Thymus (tissue), 11 donors: ENCODE measurements around the gene NLRP1. TPM values are rescaled to one million over a fixed set of nuclear protein-coding genes. Genes with fewer than 3 reads are reported as not detected.

Experiments used
- DNase-seq, 9 donors: peaks; one replicate each; pipeline ENCODE4 v3.0.0-alpha.2; 2013; ENCODE audit warnings: low spot score in 9 of 9, low read depth in 6 of 9, missing footprints in 1 of 9
- H3K27ac ChIP-seq, 2 donors: one replicate each; pipeline ENCODE4 v1.5.1; 2013; ENCODE audit warnings: control low read depth in 1 of 2, low read depth in 1 of 2, low read length in 1 of 2, mild to moderate bottlenecking in 1 of 2, moderate library complexity in 1 of 2
- H3K27me3 ChIP-seq, 2 donors: one replicate each; pipeline ENCODE4 v1.5.1; 2013; ENCODE audit warnings: low read length in 1 of 2; ENCODE audit not compliant: control insufficient read depth in 2 of 2, insufficient read depth in 1 of 2
- H3K36me3 ChIP-seq, 2 donors: one replicate each; pipeline ENCODE4 v1.5.1; 2013; ENCODE audit warnings: low read length in 1 of 2, mild to moderate bottlenecking in 1 of 2, moderate library complexity in 1 of 2; ENCODE audit not compliant: control insufficient read depth in 2 of 2, insufficient read depth in 2 of 2
- H3K4me1 ChIP-seq, 2 donors: one replicate each; pipeline ENCODE4 v1.5.1; 2013; ENCODE audit warnings: low read length in 2 of 2; ENCODE audit not compliant: control insufficient read depth in 2 of 2, insufficient read depth in 2 of 2
- H3K4me3 ChIP-seq, 2 donors: one replicate each; pipeline ENCODE4 v1.5.1; 2013; ENCODE audit warnings: low read length in 2 of 2, control low read depth in 1 of 2, mild to moderate bottlenecking in 1 of 2
- H3K9me3 ChIP-seq, 2 donors: one replicate each; pipeline ENCODE4 v1.5.1; 2013; ENCODE audit warnings: low read length in 1 of 2, mild to moderate bottlenecking in 1 of 2; ENCODE audit not compliant: control insufficient read depth in 2 of 2, insufficient read depth in 1 of 2
- WGBS: extraction: QIAGEN DNeasy Blood & Tissue Kit; methylation state at CpG from one replicate; pipeline ENCODE4 v1.1.7; 2013; 5-methylcytosine and 5-hydroxymethylcytosine counted together
- polyA plus RNA-seq: library from polyadenylated mRNA; stranded (reverse); fragments of 200-250 nt; gene quantifications from one replicate; pipeline ENCODE4 v1.2.3, GENCODE V29; 2013
- total RNA-seq: library from RNA; stranded (reverse); fragments of 120-200 nt; gene quantifications from one replicate; pipeline ENCODE4 v1.2.4, GENCODE V29; 2013
- donor health status: healthy.

The NLRP1 gene
- total and polyA plus RNA-seq, 2 donors = 32.2 to 102 TPM

- H3K27ac ChIP-seq = no peak overlapping the region
- 95% methylated on average over 2 of the region's 2 CpGs for WGBS
- H3K36me3 ChIP-seq = no peaks in the 10 kb centered on the region
- H3K27me3 ChIP-seq = no peaks in the 10 kb centered on the region
- no peak for DNase-seq
- H3K4me1 ChIP-seq = peaks cover 4 to 7% of the 10 kb centered on the region in 2 donors
- no peak overlapping the region for H3K4me3 ChIP-seq
- no peaks in the 10 kb centered on the region for H3K9me3 ChIP-seq
Measured at GRCh38 chr17:5565808-5566207, 18.5 kb downstream of the NLRP1 start.

GRCh38 chr17:5563456-5563855, 20.9 kb downstream of the NLRP1 start:
- peaks cover 3 to 5% of the 10 kb centered on the region in 2 donors for H3K36me3 ChIP-seq
- H3K27ac ChIP-seq = no peak overlapping the region
- peaks cover 4 to 7% of the 10 kb centered on the region in 2 donors for H3K4me1 ChIP-seq
- no peaks in the 10 kb centered on the region for H3K27me3 ChIP-seq
- WGBS = 97% methylated on average over 2 of the region's 2 CpGs
- no peak for DNase-seq
- H3K9me3 ChIP-seq = no peaks in the 10 kb centered on the region
- H3K4me3 ChIP-seq = no peak overlapping the region

- Histone ChIP-seq H3K4me1 (peaks cover 4 to 7% of the 10 kb centered on the region in 2 donors), H3K27me3 (no peaks in the 10 kb centered on the region), H3K27ac (no peak overlapping the region), H3K4me3 (no peak overlapping the region), H3K36me3 (peaks cover 3 to 5% of the 10 kb centered on the region in 2 donors), H3K9me3 (no peaks in the 10 kb centered on the region)
- peak in 4 of 9 donors; percentile 13 to 64 (median 25) for DNase-seq
- WGBS = 52% methylated on average over 6 of the region's 6 CpGs
Measured at GRCh38 chr17:5562661-5563360, 21.5 kb downstream of the NLRP1 start.

DNA sequence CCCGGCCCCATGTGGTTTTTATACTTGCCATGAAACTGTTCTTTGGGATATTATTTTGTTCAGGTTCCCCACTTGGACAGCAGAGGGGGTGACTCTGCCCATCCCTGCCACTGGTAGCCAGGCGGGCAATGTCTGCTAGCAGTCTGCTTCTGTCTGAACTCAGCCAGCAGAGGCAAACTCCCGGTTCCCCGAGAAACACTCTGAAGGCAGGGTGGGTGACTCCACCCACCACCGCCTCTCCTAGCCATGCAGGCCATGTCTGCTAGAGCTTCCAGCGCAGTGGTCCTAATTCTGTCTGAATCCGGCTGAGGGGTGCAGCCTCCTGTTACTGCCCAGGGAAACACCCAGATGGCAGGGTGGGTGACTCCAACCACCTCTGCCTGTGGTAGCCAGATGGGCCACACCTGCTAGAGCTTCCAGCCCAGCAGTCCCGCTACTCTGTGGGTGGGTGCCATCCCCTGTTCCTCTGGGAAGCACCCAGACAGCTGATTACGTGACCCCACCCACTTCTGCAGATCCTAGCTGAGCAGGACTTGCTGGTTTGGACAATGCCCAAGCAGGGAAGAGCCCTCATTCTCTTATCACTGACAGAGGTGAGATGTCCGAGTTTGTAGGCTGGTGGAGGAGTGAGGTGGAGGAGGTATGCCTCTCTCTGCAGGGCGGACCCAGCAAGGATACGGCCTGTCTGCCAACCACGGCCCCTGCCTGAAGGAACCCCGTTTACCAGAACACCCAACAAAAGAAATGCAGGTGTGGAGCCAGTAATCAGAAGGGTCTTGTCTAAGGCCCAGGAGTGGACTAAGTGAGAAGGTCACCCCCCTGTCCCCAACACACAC, 22.4 kb downstream of the NLRP1 start:
- WGBS = 97% methylated on average over 14 of the region's 14 CpGs
- Histone ChIP-seq H3K27ac (no peak overlapping the region), H3K36me3 (peaks cover 3 to 5% of the 10 kb centered on the region in 2 donors), H3K9me3 (no peaks in the 10 kb centered on the region), H3K4me3 (no peak overlapping the region), H3K27me3 (no peaks in the 10 kb centered on the region), H3K4me1 (peaks cover 4 to 7% of the 10 kb centered on the region in 2 donors)
- no peak for DNase-seq

DNA sequence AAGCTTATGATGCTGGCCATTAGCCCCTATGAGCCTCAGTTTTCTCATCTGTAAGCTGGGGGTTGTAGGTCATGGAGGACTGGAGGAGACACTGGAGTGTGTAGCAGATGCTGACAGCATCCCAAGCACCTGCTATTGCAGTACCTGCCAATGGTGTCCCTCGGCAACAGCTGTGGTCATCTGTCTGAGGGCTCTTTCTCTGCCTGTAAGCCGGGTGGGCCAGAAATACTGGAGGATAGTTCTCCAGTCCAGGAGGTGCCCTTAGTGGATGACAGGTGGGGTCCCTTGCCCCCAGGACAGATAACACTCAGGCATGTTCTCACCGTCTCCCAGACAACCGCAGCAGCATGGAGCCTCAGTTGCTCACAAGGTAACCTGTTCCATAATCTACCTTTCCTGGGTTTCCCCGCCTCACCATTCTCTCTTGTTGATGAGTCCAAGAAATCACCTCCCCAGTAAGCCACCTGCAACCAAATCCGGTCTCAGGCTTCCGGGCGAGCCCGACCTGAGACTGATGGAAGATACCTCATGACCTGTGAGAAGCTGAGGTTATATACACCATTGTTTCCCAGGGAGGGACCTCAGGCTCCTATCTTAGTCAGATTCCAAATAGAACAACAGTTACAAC, 23.8 kb downstream of the NLRP1 start:
- Histone ChIP-seq H3K4me3 (no peak overlapping the region), H3K36me3 (peaks cover 3 to 5% of the 10 kb centered on the region in 2 donors), H3K4me1 (peaks cover 4 to 7% of the 10 kb centered on the region in 2 donors), H3K27ac (no peak overlapping the region), H3K9me3 (no peaks in the 10 kb centered on the region), H3K27me3 (no peaks in the 10 kb centered on the region)
- DNase-seq = no peak
- WGBS = 98% methylated on average over 9 of the region's 9 CpGs

- no peak for DNase-seq
- H3K4me1 ChIP-seq = peaks cover 4 to 7% of the 10 kb centered on the region in 2 donors
Measured at GRCh38 chr17:5558815-5559785, 25.2 kb downstream of the NLRP1 start.

GRCh38 chr17:5557990-5558389, 26.3 kb downstream of the NLRP1 start:
- peaks cover 5 to 7% of the 10 kb centered on the region in 2 donors for H3K36me3 ChIP-seq
- no peak overlapping the region for H3K27ac ChIP-seq
- no peaks in the 10 kb centered on the region for H3K9me3 ChIP-seq
- DNase-seq = no peak
- no peak overlapping the region for H3K4me3 ChIP-seq
- no peaks in the 10 kb centered on the region for H3K27me3 ChIP-seq
- WGBS = 97% methylated on average over 6 of the region's 6 CpGs
- peaks cover 4 to 7% of the 10 kb centered on the region in 2 donors for H3K4me1 ChIP-seq

More at GRCh38 chr17:5558815-5559785, 25.2 kb downstream of the NLRP1 start:
- peaks cover 3 to 5% of the 10 kb centered on the region in 2 donors for H3K36me3 ChIP-seq
- H3K27ac ChIP-seq = no peak overlapping the region
- no peak overlapping the region for H3K4me3 ChIP-seq
- H3K9me3 ChIP-seq = no peaks in the 10 kb centered on the region
- WGBS = 97% methylated on average over 16 of the region's 16 CpGs
- H3K27me3 ChIP-seq = no peaks in the 10 kb centered on the region

DNA sequence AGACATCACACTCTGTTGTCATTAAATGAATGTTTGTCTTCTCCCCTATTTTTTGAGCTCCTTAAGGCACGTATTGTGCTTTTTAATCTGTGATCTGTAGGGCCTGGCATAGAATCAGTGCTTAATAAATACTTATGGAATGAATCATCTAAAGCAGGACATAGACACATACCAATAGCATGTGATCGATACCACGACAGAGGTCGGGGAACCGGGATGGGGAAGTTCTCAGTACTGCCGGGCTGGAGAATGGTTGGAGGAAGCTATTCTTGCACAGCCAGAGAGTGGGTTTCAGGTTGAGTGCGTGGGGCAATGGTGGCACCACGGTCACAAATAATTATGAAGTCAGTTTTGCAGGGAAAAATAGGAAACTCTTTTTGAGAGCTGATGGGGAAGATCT, 26.8 kb downstream of the NLRP1 start:
- Histone ChIP-seq H3K9me3 (no peaks in the 10 kb centered on the region), H3K4me1 (peaks cover 0 to 3% of the 10 kb centered on the region in 2 donors), H3K36me3 (peaks cover 5 to 9% of the 10 kb centered on the region in 2 donors), H3K27me3 (no peaks in the 10 kb centered on the region), H3K27ac (no peak overlapping the region), H3K4me3 (no peak overlapping the region)
- 95% methylated on average over 8 of the region's 8 CpGs for WGBS
- DNase-seq = peak in 1 of 9 donors; percentile 6
